ENCODE results near the gene OSBPL8. TPM values are rescaled to one million over a fixed set of nuclear protein-coding genes. Genes with fewer than 3 reads are reported as not detected.
A peak's percentile ranks its signal among the peaks of the same experiment; 100 is the strongest.

The OSBPL8 gene
- total and polyA plus RNA-seq, 9 of the 15 experiments (the other 6 are each of a cell fraction or from before 2014, with no cell fraction given), result 17.4 to 82.7 (median 42.8) TPM

- TF ChIP-seq MYBL2 (IDR thresholded peaks at IDR 0.05; ENCODE audit: low read depth) (no peak), MYBL2 (CRISPR knock-in tag; IDR thresholded peaks at IDR 0.05; ENCODE audit: borderline replicate concordance) (no peak)
These were observed 211.3 kb downstream of the OSBPL8 start, which contains the start of gene BBS10 (continued) for GRCh38 chr12:76348079-76348901.

- 34% methylated on average over 4 of the region's 4 CpGs for WGBS (ENCODE audit: insufficient coverage, low coverage, missing lambda C conversion rate)
- no TSS peak for BruUV-seq (replicated peaks)
- Histone ChIP-seq H3K4me2 (ENCODE audit: insufficient read depth, low read length) (peak overlapping the region; percentile 94), H3K79me2 (ENCODE audit: control insufficient read depth, insufficient read depth, low read length) (peaks cover 16% of the 10 kb centered on the region), H3K9me3 (replicated peaks; ENCODE audit: control insufficient read depth, insufficient read depth, low read depth, low read length) (no peaks in the 10 kb centered on the region), H3K27me3 (ENCODE audit: control insufficient read depth in 2 of 2, insufficient read depth in 2 of 2, low read length in 2 of 2) (no peaks in the 10 kb centered on the region), H3K4me3 (peak overlapping the region; percentile 55), H3K9me1 (ENCODE audit: control insufficient read depth, insufficient read depth, low read length) (no peaks in the 10 kb centered on the region), H2AFZ (ENCODE audit: low read depth, low read length) (peak overlapping the region; percentile 94), H3K36me3 (ENCODE audit: control insufficient read depth, insufficient read depth, low read length) (no peaks in the 10 kb centered on the region), H3K27ac (ENCODE audit: extremely low read depth, low read depth, low read length) (no peak overlapping the region), H3K4me1 (replicated peaks in 1 of 2; ENCODE audit: control insufficient read depth in 2 of 2, insufficient read depth in 2 of 2, low read length in 2 of 2) (peaks cover 8 to 13% of the 10 kb centered on the region in 2 experiments; a peak in 4 of 5 replicates), H3K9ac (ENCODE audit: insufficient read depth in 1 of 2, low read depth in 2 of 2, low read length in 2 of 2) (peak overlapping the region in 1 of 2 experiments; percentile 82; a peak in 2 of 4 replicates), H4K20me1 (replicated peaks; ENCODE audit: control insufficient read depth, insufficient read depth, low read length) (no peaks in the 10 kb centered on the region)
- intact Hi-C loops (cut with micrococcal nuclease) (loop anchor here (1.0 to 10.0 kb wide), 6 partner anchors 40 to 862 kb away; partner anchors contain the start of gene GLIPR1), in situ Hi-C loops (cut with MboI) (loop anchor here (10.0 kb wide), 3 partner anchors 192 to 1022 kb away; no protein-coding TSS in a partner anchor)
- DNase-seq (ENCODE audit: extremely low read depth in 1 of 4, low spot score in 3 of 4) (peak in 3 of 4 experiments; percentile 17 to 65 (median 32)), ATAC-seq (peak; percentile 56), FAIRE-seq (peak; percentile 95)
- POLR2A ChIA-PET, result no interaction called here
- CTCF ChIA-PET (ENCODE audit: low intra/inter-chr PET ratio), result interaction anchor here (0.6 to 0.8 kb wide), 2 partner anchors 820 to 923 kb away, joined by 3 read pairs; no protein-coding TSS in a partner anchor
- TF ChIP-seq HMBOX1 (IDR thresholded peaks at IDR 0.05), result peak; percentile 48; the same call in 1 of the 2 replicates
- peak; percentile 90 to 93 for TF ChIP-seq RAD21 (CRISPR knock-in tag; conservative IDR thresholded peaks at IDR 0.05 in 1 of 2, IDR thresholded peaks at IDR 0.05 in 1 of 2)
- peak; percentile 83 for TF ChIP-seq REST (IDR thresholded peaks at IDR 0.05; ENCODE audit: borderline replicate concordance)
- TF ChIP-seq REST (CRISPR knock-in tag; IDR thresholded peaks at IDR 0.05; ENCODE audit: low read depth), result no peak
These were observed 212.7 kb downstream of the OSBPL8 start for GRCh38 chr12:76346798-76347420.
